Fibroblast of the aortic adventitia (primary cell): ENCODE data around the gene LRRC71. TPM values are rescaled to one million over a fixed set of nuclear protein-coding genes. Genes with fewer than 3 reads are reported as not detected.

Experiments
- DNase-seq: peaks from one replicate; pipeline ENCODE4 v3.0.0-alpha.2; 2010; ENCODE audit warnings: low read depth
- H3K4me3 ChIP-seq: 2 replicates; pipeline ENCODE4 v1.5.1; 2011; ENCODE audit warnings: low read depth, mild to moderate bottlenecking, control low read depth, low read length, moderate library complexity
- CTCF ChIP-seq: IDR thresholded peaks from 2 replicates; pipeline ENCODE4 v1.5.1; 2011; ENCODE audit warnings: mild to moderate bottlenecking, low read length, control low read depth, inconsistent platforms; ENCODE audit not compliant: insufficient read depth
- total RNA-seq: library from RNA; depleted of rRNA; stranded (reverse); fragments of >200 nt; gene quantifications from 2 replicates; pipeline ENCODE4 v1.2.3, GENCODE V29; 2012; ENCODE audit warnings: low replicate concordance

The LRRC71 gene
- 0.09 TPM in 1 of 2 replicates, not detected in the other for total RNA-seq

DNA sequence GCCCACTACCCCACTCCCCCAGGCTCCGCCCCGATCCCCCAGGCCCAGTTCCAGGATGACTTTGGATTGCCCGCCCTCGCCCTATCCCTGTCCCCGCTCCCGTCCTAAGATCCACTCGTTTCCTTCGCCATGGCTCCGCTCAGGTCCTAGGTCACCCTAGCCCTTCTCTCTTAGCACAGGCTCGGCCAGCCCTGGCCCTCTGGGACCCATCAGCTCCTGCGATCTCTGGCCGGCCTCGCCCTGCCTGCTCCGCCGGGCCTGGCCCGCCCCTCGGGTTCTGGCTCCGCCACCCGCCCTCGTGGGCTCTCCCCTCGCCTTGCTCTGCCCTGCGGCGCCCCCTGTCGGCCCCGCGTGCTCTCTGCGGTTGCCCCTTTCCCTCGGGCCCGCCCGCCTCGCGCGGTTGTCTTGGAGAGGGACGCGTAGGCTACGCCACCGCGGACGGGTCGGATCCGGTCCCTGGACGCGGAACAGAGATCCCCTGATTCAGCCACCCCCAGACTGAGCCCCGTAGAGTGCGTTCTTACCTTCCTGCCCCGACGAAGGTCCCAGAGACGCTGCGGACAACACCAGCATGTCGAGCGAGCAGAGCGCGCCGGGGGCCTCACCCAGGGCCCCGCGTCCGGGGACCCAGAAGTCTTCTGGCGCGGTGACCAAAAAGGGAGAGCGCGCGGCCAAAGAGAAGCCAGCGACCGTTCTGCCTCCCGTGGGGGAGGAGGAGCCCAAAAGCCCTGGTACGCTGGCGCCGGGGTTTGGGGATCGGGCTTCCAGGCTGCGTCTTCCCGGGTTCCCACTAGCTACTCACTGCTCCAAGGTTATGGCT lies at the start of gene LRRC71:
Gene LRRC71 (plus strand): TSS at position 400 of the 820 bp plus-strand sequence. CDS start 172 bp downstream, at position 572.
- DNase-seq, result peak; percentile 75
- peak within 1 kb of the TSS; percentile 44 for H3K4me3 ChIP-seq
- peak; percentile 84 for TF ChIP-seq CTCF

DNA sequence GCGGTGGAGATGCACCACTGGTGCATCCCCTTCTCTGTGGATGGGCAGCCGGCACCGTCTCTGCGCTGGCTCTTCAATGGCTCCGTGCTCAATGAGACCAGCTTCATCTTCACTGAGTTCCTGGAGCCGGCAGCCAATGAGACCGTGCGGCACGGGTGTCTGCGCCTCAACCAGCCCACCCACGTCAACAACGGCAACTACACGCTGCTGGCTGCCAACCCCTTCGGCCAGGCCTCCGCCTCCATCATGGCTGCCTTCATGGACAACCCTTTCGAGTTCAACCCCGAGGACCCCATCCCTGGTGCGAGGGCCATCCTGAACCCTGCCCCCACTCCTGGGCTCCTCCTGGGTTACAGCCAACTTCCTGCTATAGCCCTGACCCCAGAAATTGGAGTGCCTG lies 46.8 kb upstream of the LRRC71 start:
- H3K4me3 ChIP-seq, result no peak overlapping the region
- DNase-seq, result no peak
- TF ChIP-seq CTCF, result no peak

GRCh38 chr1:156874142-156874541 lies 46.3 kb upstream of the LRRC71 start:
- DNase-seq, result no peak
- H3K4me3 ChIP-seq, result no peak overlapping the region
- TF ChIP-seq CTCF, result no peak

GRCh38 chr1:156874572-156875340 lies 45.7 kb upstream of the LRRC71 start:
- DNase-seq, result no peak
- H3K4me3 ChIP-seq, result no peak overlapping the region
- no peak for TF ChIP-seq CTCF

- no peak for DNase-seq
- TF ChIP-seq CTCF, result no peak
- no peak overlapping the region for H3K4me3 ChIP-seq
These were observed 45.2 kb upstream of the LRRC71 start for GRCh38 chr1:156875341-156875615.

DNA sequence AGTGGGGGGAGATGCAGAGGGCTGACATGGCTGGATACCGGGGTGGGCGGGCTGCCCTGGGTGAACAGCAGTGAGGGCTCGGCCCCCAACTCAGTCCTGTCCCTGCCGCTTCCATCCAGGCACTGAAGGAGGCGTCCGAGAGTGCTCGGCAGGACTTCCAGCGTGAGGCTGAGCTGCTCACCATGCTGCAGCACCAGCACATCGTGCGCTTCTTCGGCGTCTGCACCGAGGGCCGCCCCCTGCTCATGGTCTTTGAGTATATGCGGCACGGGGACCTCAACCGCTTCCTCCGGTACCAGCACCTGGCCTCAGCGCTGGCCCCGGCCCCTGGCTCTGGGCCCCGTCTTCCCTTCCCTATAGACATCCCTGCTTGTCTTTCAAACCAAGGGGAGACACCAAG lies 44.2 kb upstream of the LRRC71 start:
- DNase-seq, result no peak
- no peak overlapping the region for H3K4me3 ChIP-seq
- no peak for TF ChIP-seq CTCF
